ENCODE data around the gene CTNNA3.

The CTNNA3 gene

DNA sequence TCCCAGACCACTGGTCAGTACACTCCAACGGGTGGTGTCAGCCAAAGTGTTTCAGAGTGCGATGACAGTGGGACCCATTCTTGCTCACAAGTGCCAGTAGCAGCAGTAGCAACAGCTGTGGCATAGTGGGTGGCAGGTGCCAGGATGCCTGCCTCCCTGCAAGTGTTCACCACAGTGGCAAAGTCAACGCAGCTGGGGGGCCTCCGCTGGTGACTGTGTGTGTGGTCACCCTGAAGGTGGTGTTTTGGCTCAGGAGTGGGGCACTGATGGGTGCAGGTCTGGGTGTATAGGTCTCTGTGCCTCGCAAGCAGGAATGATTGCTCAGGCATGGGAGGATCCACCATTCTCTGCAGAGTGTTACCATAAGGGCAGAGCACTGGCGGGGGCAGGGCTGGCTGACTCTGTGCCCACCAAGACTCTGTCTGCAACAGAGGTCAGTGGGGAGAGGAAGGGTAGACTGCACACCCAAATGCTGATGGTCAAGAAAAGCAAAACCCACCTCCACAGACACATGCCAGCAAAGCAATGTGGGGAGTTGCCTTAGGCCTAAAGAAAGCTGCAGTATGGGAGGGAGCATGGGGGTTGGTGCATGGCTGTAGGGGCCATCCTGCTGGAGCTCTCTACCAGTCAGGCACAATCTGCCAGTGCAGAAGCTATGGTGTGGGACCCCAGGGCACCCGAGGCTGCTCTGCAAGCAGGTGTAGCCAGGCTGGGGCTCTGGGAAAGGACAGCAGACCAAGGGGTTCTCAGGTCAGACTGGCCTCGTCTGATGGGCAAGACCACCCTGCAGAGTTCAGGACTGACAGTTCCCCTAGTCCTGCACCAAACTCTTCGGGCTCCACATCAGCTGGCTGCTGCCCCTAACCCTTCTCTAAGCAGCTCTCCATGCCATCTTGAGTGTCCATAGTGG, 368.1 kb downstream of the CTNNA3 start:
- no peak for DNase-seq (ENCODE audit: low read depth)

DNA sequence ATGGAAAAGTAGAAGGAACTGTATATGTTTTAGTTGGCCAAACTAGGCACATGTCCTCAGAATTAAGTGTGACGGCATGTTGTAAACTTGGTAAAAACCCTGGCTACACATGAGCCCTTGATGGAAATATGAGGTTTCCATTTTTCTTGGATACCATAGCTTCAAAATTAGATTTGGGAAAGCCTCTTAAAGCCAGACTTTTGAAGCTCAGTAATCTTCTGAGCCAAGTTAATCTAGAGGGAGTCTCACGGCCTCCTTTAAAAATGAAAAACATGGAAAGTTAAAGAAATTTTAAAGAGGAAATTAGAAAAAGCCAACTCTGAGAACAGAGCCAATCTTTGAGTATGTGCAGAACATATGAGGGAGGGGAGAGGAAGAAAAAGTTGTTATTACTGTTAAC, 376.0 kb downstream of the CTNNA3 start:
- no peak for DNase-seq (ENCODE audit: low read depth)

DNA sequence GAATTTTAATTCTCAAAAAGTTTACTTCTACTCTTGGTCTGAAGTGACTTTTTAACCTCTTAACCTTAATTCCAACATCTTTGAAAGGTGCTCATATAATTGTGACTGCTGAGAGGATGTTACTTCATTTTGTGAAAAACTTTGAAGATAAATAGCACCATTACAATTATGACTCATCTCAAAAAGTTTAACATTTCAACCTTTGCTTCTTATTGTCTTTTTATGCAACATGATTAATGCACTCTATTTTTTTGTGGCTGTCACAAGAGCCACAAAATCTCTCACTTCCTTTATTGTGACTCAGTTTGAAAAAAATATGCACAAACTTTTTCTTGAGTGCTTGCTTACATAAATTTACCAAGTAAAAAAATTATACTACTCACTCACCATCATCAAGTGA, 387.1 kb downstream of the CTNNA3 start:
- no peak for DNase-seq (ENCODE audit: low read depth)

DNA sequence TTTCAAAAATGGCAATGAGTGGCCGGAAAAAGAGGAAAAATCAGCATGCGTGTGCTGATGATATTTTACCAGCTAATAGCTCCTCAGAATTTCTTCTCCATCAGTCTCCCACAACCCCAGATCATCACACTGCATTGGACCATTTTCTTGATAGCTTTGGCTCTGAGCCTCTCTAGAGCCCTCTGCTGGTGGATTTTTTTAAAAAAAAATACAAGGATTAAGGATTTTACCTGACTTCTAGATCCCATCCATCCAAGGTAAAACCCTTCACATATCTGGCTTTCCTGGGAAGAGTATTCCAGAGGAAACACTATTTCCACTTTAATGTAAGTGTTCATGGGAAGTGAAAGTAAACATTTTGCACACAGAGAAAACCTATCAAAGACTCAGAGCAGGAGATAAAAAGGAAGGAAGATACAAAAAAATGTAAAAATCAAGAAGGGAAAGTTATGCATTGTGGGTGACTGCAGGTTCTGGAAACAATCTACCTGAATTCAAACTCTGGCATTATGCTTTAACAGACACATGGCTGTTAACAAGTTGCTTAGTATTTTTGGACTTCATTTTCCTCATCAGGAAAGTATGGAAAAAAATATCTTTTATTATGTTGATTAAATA, 389.3 kb downstream of the CTNNA3 start:
- DNase-seq (ENCODE audit: low read depth), result no peak

DNA sequence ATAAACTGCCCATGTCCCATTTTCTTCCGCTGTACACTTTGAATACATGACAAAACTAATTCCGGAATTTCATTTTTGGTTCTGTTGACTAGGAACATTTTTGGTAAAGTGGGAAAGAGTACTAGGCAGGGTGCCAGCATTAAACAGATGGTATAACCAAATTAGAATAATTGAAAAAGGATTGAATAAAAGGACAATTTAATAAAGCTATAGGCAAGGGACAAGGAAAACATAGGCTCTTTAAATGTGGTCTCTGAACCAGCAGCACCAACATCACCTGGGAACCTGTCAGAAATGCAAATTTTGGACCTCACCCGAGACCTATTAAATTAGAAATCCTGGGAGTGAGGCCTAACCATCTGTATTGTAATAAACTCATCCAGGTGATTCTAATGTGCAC, 393.3 kb downstream of the CTNNA3 start:
- no peak for DNase-seq (ENCODE audit: low read depth)

DNA sequence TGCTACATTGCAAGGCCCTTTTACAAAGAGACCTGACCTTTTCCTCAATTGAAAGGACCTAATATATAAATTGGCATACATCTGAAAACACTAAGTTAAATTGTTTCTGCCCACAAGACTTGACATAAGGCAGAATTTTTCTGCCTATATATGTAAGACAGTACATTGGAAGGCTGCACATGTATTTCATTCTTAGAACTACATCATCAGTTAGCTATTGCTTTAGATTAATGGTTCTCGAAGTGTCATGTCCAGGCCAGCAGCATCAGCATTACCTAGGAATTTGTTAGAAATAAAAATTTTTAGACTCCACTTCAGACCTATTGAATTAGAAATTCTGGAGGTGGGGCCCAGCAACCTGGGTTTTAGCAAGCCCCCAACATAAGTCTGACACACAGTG, 396.2 kb downstream of the CTNNA3 start:
- DNase-seq (ENCODE audit: low read depth), result no peak

DNA sequence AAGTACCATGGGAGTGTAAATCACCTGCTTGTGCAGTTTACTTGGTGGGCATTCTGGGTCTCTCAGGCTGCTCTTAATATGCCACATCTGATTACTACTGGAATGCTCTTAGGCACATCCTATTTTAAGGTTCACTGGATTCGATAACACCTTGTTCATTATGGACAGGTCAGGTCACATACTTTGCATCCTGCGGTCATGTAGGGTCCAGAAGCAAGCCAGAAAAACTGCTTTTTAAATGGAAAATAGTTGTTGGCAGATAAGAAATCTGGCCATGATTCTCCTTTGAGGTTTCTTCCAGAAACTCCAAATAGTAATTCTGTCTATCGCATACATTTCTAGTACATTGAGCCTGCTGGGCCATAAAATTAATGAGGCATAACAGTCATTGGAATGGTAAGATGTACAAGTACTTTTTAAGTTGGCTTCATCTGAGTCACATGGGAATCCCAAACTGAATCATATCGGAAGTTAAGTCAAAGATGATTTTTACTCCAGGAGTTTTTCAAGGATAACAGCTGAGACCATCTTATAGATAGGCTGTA, 398.3 kb downstream of the CTNNA3 start:
- DNase-seq (ENCODE audit: low read depth), result no peak

DNA sequence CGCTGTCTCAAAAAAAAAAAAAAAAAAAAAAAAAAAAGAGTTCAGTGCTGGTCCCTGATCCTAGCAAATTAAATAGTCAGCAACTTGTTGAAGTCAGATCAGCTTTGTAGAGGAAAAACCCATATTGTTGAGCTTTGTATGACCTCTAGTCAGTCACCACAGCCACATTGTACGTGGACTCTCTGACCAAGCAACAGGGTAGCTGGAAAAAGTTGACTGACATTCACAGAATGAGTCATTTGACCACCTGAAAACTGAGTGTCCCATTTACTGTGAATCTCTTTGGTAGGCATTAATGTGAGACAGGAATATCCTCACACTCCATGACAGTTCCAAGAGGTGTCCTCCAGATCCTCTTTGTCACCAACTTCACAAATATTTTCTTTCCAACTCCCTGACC, 399.1 kb downstream of the CTNNA3 start:
- no peak for DNase-seq (ENCODE audit: low read depth)

DNA sequence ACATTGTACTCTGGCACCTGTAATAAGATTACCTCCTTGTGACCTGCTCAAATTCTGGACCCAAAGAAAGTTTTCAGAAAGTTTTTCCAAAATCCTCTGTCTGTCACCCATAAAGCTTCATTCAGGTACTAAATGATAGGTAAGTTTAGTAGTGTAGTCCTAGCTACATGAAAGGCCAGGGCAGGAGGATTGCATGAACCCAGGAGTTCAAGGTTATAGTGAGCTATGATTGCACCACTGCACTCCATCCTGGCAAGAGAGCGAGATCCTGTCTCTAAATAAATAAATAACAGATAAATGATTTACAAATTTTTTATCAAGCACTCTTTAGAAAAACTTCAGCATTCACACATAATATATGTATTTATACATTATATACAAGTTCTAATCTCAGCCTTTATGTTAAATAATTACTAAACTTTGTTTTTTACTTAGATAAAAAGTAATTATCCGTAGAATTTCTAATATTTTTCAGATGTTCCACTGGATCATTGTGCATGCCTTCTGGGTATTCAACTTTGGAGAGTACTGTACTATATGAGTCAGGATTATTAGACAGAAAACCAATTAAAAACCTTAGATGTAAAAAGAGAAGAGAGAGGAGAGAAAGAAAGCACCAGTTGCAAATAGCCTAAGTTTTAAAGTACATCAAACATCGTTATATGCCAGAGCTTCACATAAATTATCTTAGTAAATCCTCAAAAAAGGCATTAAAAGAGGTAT, 407.1 kb downstream of the CTNNA3 start:
- DNase-seq (ENCODE audit: low read depth), result no peak

DNA sequence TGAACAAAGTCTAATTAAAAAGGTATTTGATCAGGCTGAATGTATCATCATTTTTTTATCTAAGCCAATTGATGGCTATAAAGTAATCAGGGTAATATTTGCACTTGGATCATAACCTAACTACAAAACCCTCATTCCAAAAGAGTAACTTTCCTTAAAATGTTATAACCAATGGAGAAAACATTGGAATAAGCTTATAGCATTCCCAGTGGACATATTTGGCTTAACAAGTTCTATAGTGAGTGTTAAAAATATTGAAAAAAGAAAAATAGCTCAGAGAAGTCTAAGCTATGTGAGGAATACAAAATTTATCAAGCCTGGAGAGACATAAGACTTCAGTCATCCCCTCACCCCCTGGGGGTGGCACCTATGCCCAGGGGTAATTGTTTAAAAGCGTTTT, 411.4 kb downstream of the CTNNA3 start:
- no peak for DNase-seq (ENCODE audit: low read depth)

DNA sequence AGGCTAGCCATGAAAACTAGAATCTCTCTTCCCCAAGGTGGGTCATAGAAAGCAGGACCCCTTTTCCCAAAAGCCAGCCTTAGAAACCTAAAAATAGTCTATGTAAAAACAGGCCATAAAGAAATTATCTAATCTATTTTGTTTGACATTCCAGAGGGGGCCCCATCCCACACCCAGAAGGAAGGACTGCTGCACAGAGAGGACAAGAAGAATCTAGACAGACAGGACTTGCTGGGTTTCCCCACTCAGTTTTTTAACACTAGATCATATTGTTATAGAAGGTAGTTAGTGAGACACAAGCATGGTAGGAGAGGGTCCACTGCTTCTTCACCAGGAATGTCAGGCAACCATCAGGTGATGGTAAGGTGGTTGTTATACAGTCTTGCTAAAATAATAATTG, 413.1 kb downstream of the CTNNA3 start:
- no peak for DNase-seq (ENCODE audit: low read depth)

DNA sequence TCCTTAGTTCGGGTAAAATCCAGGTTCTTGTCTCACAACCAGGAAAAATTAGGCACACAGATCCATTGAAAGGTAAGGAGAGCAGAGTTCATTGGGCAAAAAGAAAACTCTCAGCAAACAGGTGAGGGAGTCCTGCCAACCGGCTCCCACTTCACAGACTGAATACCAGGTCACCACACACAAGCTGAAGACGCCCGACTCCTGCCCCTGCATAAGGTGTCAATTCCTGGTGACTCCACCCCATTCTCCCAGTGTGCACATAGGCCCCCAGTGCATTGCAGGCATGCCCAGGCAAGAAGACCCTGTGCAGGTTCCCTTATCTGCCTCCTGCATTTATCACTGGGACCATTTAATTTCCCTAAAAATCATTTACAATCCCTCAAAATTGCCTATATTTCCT, 415.6 kb downstream of the CTNNA3 start:
- no peak for DNase-seq (ENCODE audit: low read depth)

DNA sequence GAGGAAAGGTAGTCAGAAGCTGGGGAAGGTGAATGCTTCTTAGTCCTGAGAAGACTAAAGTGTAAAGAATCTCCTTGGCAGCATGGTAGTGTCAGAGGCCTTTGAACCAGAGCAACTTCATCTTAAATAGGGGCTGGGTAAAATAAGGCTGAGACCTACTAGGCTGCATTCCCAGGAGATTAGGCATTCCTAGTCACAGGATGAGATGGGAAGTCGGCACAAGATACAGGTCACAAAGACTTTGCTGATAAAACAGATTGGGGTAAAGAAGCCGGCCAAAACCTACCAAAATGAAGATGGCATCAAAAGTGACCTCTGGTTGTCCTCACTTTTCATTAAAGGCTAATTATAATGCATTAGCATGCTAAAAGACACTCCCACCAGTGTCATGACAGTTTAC, 418.6 kb downstream of the CTNNA3 start:
- no peak for DNase-seq (ENCODE audit: low read depth)

DNA sequence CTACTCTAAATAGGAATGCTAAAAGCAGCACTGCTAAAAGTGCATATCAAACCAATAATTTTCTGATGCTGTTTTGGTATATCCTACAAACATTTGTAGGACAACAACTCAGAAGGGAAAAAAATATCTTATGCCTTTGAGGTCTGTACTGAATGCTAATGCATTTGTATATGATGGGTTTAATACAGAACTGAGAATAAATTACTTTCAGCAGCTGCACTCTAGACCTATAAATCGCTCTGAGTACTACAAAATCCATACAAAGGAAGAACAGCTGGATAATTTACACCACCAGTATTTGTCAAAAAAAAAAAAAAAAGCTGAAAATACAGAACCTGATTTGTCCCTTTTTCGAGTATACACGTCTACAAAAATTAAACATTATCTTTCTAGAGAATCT, 426.2 kb downstream of the CTNNA3 start:
- DNase-seq (ENCODE audit: low read depth), result no peak

DNA sequence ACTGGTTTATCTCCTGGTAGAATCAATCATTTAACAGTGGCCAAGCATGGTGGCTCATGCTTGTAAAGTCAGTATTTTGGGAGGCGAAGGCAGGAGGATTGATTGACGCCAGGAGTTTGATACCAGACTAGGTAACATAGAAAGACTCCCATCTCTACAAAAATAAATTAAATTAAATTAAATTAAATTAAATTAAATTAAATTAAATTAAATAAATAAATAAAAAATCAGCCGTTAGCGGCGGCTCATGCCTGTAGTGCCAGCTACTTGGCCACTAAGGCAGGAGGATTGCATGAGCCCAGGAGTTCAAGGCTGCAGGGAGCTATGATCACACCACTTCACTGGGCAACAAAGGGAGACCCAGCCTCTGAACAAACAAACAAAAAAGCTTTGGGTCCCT, 427.8 kb downstream of the CTNNA3 start:
- no peak for DNase-seq (ENCODE audit: low read depth)

DNA sequence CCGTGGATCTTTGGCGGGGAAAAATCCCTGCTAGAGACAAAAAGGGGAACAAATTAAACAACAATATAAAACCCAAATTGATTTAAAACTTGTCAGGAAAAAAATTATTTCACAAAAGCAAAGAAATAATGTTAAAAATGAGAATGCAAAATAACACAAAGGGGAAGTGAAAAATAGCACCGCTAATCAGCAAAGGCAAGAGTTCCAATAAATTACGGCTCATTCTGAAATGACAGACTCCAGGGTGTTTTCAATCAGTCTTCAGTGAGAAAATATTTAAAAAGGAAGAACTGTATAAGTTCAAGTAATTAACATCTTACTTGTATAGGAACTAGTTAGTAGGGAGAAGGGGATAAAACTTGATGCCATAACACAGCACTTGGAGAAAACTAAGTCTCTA, 433.3 kb downstream of the CTNNA3 start:
- no peak for DNase-seq (ENCODE audit: low read depth)

DNA sequence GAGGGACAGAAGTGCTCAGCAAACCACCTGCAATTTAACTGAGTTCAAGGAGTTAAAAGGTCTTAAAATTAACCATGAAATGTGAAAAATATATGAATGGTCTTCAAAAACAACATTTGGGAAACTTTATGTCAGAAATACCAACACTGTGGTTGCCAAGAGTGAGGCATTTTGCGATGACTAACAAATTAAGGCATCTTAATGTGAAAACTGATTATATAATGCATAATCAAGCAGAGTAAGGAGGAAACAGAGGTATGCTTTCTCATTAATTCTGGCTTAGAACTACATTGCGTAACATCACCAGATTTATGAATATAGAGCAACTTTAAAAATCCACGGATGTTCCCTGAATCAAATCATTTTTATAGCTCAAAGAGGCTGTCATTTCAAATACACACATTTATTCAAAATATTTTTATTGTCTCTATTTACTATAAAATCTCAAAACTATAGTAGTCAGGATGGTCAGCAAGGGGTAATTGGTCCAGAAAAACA, 434.6 kb downstream of the CTNNA3 start:
- no peak for DNase-seq (ENCODE audit: low read depth)

DNA sequence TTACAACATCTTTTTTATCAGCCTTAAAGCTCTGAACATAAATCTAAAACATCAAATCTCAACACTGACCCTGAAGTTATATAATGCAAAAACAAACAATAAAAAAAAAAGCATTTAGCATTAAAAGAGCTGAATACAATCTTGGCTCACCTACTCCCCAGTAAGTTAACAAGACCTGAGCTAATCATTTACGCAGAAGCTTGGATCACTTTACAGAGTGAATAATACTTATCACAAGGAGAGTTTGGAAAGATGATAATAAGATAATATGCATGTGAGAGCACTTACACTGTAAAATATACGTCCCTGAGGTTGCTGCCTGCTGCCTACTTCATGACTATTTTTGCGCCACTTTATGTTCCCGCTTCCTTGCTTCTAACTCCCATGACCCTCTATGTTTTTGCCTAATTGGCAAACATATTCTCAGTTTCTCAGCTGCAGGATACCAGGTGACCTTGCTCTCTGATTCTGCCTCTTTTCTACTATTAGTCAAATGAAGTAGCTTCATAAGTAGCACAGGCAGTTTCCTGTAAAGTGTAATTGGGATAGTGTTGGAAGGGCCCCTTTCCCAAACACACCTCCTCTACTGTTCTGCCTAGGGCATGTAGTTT, 436.6 kb downstream of the CTNNA3 start:
- no peak for DNase-seq (ENCODE audit: low read depth)

DNA sequence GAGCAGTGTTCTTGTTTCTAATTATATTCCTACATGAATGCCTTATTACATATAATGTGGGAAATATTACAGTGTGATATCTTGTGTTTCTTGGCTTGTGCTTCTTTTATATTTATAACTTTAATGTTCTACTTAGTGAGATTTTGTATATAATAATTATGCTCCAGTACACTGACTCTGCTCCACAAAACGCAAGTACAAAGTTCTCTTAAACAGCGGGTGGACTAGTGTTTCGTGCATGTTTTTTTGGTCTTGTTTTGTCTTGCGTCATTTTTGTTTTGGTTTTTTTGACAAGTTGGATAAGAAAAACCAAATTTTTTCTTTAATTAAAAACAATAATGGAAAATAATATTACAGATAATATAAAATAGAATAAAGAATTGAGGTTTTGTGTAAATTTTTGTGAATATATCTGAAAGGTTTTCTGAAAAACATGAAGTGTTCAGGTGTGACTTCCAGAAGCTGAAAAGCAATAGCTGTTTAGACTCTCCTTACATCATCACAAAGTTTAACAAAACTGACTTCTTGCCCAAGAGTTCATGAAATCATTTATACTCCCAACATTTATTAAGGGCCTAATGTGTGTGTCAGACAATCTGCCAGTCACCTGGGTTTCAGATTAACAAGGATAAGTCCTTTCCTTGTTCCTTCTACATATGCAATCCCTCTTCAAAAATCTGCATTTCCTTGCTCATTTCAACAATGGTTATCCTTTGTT, 438.4 kb downstream of the CTNNA3 start:
- no peak for DNase-seq (ENCODE audit: low read depth)

DNA sequence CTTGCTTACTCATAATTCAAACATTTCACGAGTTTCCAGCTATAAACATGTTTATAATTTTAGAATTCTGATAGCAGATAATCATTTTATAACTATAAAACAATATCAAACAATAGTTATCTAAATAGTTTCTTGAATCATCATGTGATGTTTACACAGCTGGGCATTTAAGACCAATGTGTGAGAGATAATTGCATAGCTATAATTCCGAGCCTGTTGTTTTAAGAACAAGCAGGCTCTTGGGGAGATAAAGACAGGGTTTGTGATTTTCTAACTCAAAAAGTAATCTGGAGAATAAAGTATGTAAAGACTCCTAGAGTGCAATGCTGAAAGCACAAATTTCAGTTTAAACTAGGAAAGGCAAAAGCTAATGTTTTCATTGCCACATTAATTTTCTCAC, 439.0 kb downstream of the CTNNA3 start:
- DNase-seq (ENCODE audit: low read depth), result no peak

DNA sequence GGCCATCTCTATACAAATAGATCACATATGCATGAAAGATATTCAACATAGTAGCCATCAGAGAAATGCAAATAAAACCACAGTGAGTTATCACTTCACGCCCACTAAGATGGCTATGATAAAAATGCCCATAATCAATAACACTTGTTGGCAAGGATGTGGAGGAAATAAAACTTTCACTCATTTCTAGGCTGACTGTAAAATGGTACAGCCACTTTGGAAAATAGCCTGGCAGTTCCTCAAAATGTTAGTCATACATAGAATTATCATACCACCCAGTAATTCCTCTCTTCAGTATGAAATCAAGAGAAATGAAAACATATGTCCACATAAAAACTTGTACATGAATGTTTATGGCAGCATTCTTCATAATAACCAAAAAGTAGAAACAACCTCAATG, 445.3 kb downstream of the CTNNA3 start:
- DNase-seq (ENCODE audit: low read depth), result no peak
